SK-N-MC (cell line): ENCODE data around the gene ARID1B.

Experiments used
- EZH2 ChIP-seq: fragments of 200-600 bp; sonication (generic); IDR thresholded peaks from one replicate; pipeline ENCODE4 v1.6.1; 2017; ENCODE audit warnings: antibody characterized with exemption
- POLR2AphosphoS5 ChIP-seq: IDR thresholded peaks from 2 replicates; pipeline ENCODE4 v1.6.1; 2012; ENCODE audit warnings: mild to moderate bottlenecking, low read depth, low read length, borderline replicate concordance

GRCh38 chr6:157069585-157069984 is 292.4 kb downstream of the ARID1B start:
- TF ChIP-seq EZH2, result no peak
- TF ChIP-seq POLR2AphosphoS5, result no peak
